Kidney (tissue), 14 donors: Measurements from ENCODE around the gene HS1BP3. TPM values are rescaled to one million over a fixed set of nuclear protein-coding genes. Genes with fewer than 3 reads are reported as not detected.

Source experiments
- DNase-seq, 5 donors: peaks; one replicate each; pipeline ENCODE4 v3.0.0-alpha.2; 2013 to 2020
- FAIRE-seq: peaks from 2 replicates; lab custom pipeline; 2012; peaks lifted over from hg19 to GRCh38; lab: Jason Lieb, UNC
- H3K27ac ChIP-seq, 2 donors: one replicate each; pipeline ENCODE4 v1.7.0; 2013; ENCODE audit warnings: low read depth in 2 of 2, low read length in 2 of 2, inconsistent platforms in 1 of 2
- H3K27me3 ChIP-seq: one replicate; pipeline ENCODE4 v1.7.1; 2013; ENCODE audit warnings: low read length, inconsistent platforms; ENCODE audit not compliant: control insufficient read depth, insufficient read depth
- H3K36me3 ChIP-seq, 3 donors: one replicate each; pipeline versions ENCODE4 v1.7.0 to v1.7.1; 2013; ENCODE audit warnings: low read length in 3 of 3, control low read depth in 1 of 3, inconsistent platforms in 1 of 3; ENCODE audit not compliant: insufficient read depth in 3 of 3, control insufficient read depth in 2 of 3
- H3K4me1 ChIP-seq, 3 donors: one replicate each; pipeline versions ENCODE4 v1.7.0 to v1.7.1; 2013; ENCODE audit warnings: low read length in 3 of 3, inconsistent platforms in 1 of 3, low read depth in 1 of 3; ENCODE audit not compliant: control insufficient read depth in 2 of 3, insufficient read depth in 2 of 3
- H3K4me3 ChIP-seq, 3 donors: one replicate each; pipeline versions ENCODE4 v1.7.0 to v1.8.1; 2013; ENCODE audit warnings: low read length in 3 of 3, control low read depth in 1 of 3, inconsistent platforms in 1 of 3
- H3K9ac ChIP-seq, 3 donors: one replicate each; pipeline versions ENCODE4 v1.7.0 to v1.7.1; 2013; ENCODE audit warnings: low read length in 3 of 3, control low read depth in 1 of 3, inconsistent platforms in 1 of 3
- H3K9me3 ChIP-seq, 3 donors: one replicate each; pipeline versions ENCODE4 v1.7.0 to v1.7.1; 2013; ENCODE audit warnings: low read length in 3 of 3, control low read depth in 1 of 3, inconsistent platforms in 1 of 3; ENCODE audit not compliant: control insufficient read depth in 2 of 3, insufficient read depth in 1 of 3
- intact Hi-C: fragments of 100-400 bp; cut with DNase I; formaldehyde crosslinking; loops from one replicate; pipeline ENCODE4 v1.11.1; 2022
- polyA plus RNA-seq: library from polyadenylated mRNA; stranded (reverse); fragments of 350-450 nt; fragmentation: Illumina TruSeq; extraction: RNeasy Lipid Tissue Mini Kit (QIAGEN cat#74804); gene quantifications from one replicate; pipeline ENCODE4 v1.2.3, GENCODE V29; 2014; ENCODE audit warnings: low read depth, low replicate concordance; ENCODE audit not compliant: insufficient read depth
- total RNA-seq: library from RNA; stranded (reverse); fragmentation: NEBNext Ultra II Directional; extraction: Animal tissue kit (Norgen Biotek cat#: 25700); gene quantifications from one replicate; pipeline ENCODE4 v1.2.1, GENCODE V29; 2021
- TF ChIP-seq, protein P1 (sequence below): IDR thresholded peaks from 3 replicates; pipeline ENCODE4 v1.5.1; 2012; ENCODE audit warnings: mild to moderate bottlenecking, moderate library complexity, borderline replicate concordance; ENCODE audit not compliant: insufficient read depth; ENCODE audit errors: extremely low read depth
- donor health status: control.
- donor health status: control.
- donor health status: control.
- donor health status: control.
- donor health status: control.
- donor health status: DM: yes; HTN: yes; CAD: no.
- donor health status: Normal renal cell carcinoma (clear cell type).

HS1BP3 gene
- total and polyA plus RNA-seq, 2 donors from 2014 or later = 35.5 to 37.5 TPM

DNA sequence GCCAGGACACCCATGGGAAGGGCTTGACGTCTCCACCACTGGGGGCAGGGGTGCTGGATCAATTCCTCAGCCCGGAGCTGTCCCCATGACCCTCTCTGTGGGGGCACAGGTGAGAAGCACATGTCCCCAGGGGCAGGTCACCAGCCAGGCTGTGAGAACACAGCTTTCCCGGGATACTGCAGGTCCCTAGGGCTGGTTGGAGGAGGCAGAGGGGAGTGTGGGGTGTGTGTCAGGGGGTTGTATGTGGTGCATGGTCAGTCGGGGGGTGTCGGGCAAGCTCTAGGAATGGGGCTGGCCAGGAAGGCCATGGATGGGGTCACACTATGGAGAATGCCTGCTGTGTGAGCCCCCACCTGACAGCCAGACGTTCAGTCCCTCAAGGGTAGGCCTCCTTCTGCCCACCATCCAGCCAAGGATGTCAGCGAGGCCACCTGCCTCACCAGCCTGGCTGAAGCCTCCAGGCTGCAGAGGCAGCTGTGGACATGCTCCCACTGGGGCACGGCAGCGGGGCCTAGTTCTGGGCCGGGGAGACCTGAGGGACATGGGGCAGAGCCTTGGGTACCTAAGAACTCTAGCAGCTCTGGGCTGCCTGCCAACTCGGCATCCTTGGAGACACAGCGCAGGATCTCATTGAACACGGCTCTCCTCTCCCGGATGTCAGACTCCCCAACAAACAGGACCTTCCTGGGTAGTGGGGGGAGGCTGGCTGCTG, 10.3 kb downstream of the HS1BP3 start:
- DNase-seq (peak in 1 of 5 donors; percentile 72), FAIRE-seq (no peak)
- TF ChIP-seq, protein P1, sequence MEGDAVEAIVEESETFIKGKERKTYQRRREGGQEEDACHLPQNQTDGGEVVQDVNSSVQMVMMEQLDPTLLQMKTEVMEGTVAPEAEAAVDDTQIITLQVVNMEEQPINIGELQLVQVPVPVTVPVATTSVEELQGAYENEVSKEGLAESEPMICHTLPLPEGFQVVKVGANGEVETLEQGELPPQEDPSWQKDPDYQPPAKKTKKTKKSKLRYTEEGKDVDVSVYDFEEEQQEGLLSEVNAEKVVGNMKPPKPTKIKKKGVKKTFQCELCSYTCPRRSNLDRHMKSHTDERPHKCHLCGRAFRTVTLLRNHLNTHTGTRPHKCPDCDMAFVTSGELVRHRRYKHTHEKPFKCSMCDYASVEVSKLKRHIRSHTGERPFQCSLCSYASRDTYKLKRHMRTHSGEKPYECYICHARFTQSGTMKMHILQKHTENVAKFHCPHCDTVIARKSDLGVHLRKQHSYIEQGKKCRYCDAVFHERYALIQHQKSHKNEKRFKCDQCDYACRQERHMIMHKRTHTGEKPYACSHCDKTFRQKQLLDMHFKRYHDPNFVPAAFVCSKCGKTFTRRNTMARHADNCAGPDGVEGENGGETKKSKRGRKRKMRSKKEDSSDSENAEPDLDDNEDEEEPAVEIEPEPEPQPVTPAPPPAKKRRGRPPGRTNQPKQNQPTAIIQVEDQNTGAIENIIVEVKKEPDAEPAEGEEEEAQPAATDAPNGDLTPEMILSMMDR = no peak
- peaks cover 0 to 36% (median 12%) of the 10 kb centered on the region in 3 donors for H3K36me3 ChIP-seq
- peak overlapping the region in 1 of 2 donors; percentile 22 for H3K27ac ChIP-seq
- no peak overlapping the region for H3K9ac ChIP-seq
- no peaks in the 10 kb centered on the region for H3K9me3 ChIP-seq
- no peak overlapping the region for H3K4me3 ChIP-seq
- no peaks in the 10 kb centered on the region for H3K27me3 ChIP-seq
- peaks cover 0 to 12% (median 8%) of the 10 kb centered on the region in 3 donors for H3K4me1 ChIP-seq
- intact Hi-C loops = no loop called here

GRCh38 chr2:20638646-20639430, 12.1 kb downstream of the HS1BP3 start:
- intact Hi-C loops = loop anchor here (5.0 kb wide), 1 partner anchor 197 kb away; no protein-coding TSS in a partner anchor
- FAIRE-seq (no peak), DNase-seq (peak in 1 of 5 donors; percentile 54)
- no peaks in the 10 kb centered on the region for H3K27me3 ChIP-seq
- H3K9ac ChIP-seq = no peak overlapping the region
- no peak overlapping the region for H3K27ac ChIP-seq
- H3K4me3 ChIP-seq = no peak overlapping the region
- H3K4me1 ChIP-seq = peaks cover 0 to 19% (median 19%) of the 10 kb centered on the region in 3 donors
- peaks cover 0 to 21% (median 6%) of the 10 kb centered on the region in 3 donors for H3K36me3 ChIP-seq
- H3K9me3 ChIP-seq = no peaks in the 10 kb centered on the region
- TF ChIP-seq, protein P1 = no peak

DNA sequence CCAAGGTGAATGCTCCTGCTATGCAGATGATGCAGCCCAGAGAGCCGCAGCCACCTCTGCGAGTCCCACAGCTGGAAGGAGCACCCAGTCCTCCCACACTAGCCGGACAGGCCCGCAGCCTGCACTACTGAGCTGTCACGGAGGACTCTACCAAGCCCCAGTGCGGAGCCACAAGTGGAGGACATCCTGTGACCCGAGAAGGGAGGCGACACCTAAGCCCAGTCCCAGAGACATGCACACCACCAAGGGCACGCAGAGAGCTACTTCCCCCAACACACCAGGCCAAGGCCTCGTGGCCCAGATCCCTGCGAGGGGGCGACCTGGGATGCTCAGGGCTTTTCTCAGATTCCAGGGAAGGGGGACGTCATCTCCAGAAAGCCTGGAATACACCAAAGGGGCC, 12.9 kb downstream of the HS1BP3 start:
- Histone ChIP-seq H3K36me3 (peaks cover 0 to 21% (median 6%) of the 10 kb centered on the region in 3 donors), H3K27ac (no peak overlapping the region), H3K9me3 (no peaks in the 10 kb centered on the region), H3K9ac (no peak overlapping the region), H3K4me3 (no peak overlapping the region), H3K27me3 (no peaks in the 10 kb centered on the region), H3K4me1 (peaks cover 0 to 22% (median 19%) of the 10 kb centered on the region in 3 donors)
- TF ChIP-seq, protein P1 = no peak
- intact Hi-C loops = loop anchor here (5.0 kb wide), 1 partner anchor 196 kb away; no protein-coding TSS in a partner anchor
- DNase-seq = peak in 1 of 5 donors; percentile 61
- no peak for FAIRE-seq
